ENCODE results near the gene ERFL. TPM values are rescaled to one million over a fixed set of nuclear protein-coding genes. Genes with fewer than 3 reads are reported as not detected.
A peak's percentile ranks its signal among the peaks of the same experiment; 100 is the strongest.

The ERFL gene
- total RNA-seq, 2 donors from 2014 or later, result 0.36 to 1.9 TPM

DNA sequence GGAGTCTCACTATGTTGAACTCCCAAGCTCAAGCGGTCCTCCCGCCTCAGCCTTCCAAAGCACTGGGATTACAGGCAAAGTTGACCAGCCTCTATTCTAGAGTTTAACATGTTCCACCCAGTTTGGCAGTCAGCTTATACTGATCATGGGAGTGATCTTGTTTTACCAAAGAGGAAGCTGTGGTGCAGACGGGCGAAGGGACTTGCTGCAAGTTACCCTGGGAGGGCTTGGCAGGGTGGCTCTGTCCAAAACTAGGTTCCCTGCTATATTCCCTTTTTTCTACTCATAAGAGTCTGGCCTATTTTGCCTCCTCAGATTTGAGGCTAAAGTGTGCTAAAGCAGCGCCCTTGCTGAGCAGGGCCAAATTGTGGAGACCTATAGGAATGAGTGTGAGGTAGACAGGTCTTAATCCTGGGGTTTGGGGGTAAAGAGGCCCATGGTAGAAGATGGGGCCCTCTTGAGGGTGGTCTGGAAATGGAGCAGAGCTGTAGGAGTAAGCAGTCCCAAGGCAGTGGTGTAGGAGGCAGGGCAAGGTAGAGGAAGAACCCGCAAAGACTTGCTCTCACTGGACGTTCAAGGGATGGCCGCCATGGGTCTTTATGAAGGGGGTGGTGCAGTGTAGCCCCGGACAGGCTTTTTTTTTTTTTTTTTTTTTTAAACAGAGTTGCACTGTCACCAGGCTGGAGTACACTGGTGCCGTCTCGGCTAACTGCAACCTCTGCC, 64.9 kb downstream of the ERFL start:
- intact Hi-C loops (cut with DNase I), result loop anchor here (5.0 kb wide), 1 partner anchor 94 kb away; the partner anchor contains the start of gene RABAC1
- H3K4me3 ChIP-seq, result no peak overlapping the region

GRCh38 chr19:41862445-41862986, 65.7 kb downstream of the ERFL start:
- Histone ChIP-seq H3K9me3 (no peaks in the 10 kb centered on the region), H3K36me3 (peaks cover 2 to 8% of the 10 kb centered on the region in 2 donors), H3K27ac (no peak overlapping the region), H3K4me1 (replicated peaks) (peaks cover 9% of the 10 kb centered on the region), H3K4me3 (no peak overlapping the region), H3K27me3 (replicated peaks; ENCODE audit: insufficient read depth) (no peaks in the 10 kb centered on the region)
- no peak for DNase-seq (ENCODE audit: low spot score)
- 65% methylated on average over 2 of the region's 2 CpGs for WGBS
- intact Hi-C loops (cut with DNase I), result loop anchor here (5.0 kb wide), 1 partner anchor 95 kb away; the partner anchor contains the start of gene RABAC1
- TF ChIP-seq, protein P1, sequence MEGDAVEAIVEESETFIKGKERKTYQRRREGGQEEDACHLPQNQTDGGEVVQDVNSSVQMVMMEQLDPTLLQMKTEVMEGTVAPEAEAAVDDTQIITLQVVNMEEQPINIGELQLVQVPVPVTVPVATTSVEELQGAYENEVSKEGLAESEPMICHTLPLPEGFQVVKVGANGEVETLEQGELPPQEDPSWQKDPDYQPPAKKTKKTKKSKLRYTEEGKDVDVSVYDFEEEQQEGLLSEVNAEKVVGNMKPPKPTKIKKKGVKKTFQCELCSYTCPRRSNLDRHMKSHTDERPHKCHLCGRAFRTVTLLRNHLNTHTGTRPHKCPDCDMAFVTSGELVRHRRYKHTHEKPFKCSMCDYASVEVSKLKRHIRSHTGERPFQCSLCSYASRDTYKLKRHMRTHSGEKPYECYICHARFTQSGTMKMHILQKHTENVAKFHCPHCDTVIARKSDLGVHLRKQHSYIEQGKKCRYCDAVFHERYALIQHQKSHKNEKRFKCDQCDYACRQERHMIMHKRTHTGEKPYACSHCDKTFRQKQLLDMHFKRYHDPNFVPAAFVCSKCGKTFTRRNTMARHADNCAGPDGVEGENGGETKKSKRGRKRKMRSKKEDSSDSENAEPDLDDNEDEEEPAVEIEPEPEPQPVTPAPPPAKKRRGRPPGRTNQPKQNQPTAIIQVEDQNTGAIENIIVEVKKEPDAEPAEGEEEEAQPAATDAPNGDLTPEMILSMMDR (IDR thresholded peaks at IDR 0.05), result no peak
- no peak for TF ChIP-seq POLR2A (IDR thresholded peaks at IDR 0.05)
- TF ChIP-seq POLR2AphosphoS5 (IDR thresholded peaks at IDR 0.05), result no peak

More for the DNA sequence above, 64.9 kb downstream of the ERFL start:
- Histone ChIP-seq H3K36me3 (peaks cover 2 to 13% of the 10 kb centered on the region in 2 donors), H3K27me3 (replicated peaks; ENCODE audit: insufficient read depth) (no peaks in the 10 kb centered on the region), H3K9me3 (no peaks in the 10 kb centered on the region), H3K4me1 (replicated peaks) (peaks cover 13% of the 10 kb centered on the region), H3K27ac (no peak overlapping the region)
- 79% methylated on average over 11 of the region's 11 CpGs for WGBS
- no peak for DNase-seq (ENCODE audit: low spot score)
- no peak for TF ChIP-seq POLR2A (IDR thresholded peaks at IDR 0.05)
- TF ChIP-seq, protein P1 (IDR thresholded peaks at IDR 0.05), result no peak

GRCh38 chr19:41861846-41862245, 66.4 kb downstream of the ERFL start:
- H3K27ac ChIP-seq, result no peak overlapping the region
- intact Hi-C loops (cut with DNase I), result loop anchor here (5.0 kb wide), 1 partner anchor 95 kb away; the partner anchor contains the start of gene RABAC1
- H3K27me3 ChIP-seq (replicated peaks; ENCODE audit: insufficient read depth), result no peaks in the 10 kb centered on the region
- WGBS, result 72% methylated on average over 9 of the region's 9 CpGs
- TF ChIP-seq POLR2AphosphoS5 (IDR thresholded peaks at IDR 0.05), result no peak
- TF ChIP-seq, protein P1 (IDR thresholded peaks at IDR 0.05), result no peak
- peaks cover 2 to 8% of the 10 kb centered on the region in 2 donors for H3K36me3 ChIP-seq
- no peak overlapping the region for H3K4me3 ChIP-seq
- peaks cover 9% of the 10 kb centered on the region for H3K4me1 ChIP-seq (replicated peaks)
- DNase-seq (ENCODE audit: low spot score), result no peak
- no peaks in the 10 kb centered on the region for H3K9me3 ChIP-seq

DNA sequence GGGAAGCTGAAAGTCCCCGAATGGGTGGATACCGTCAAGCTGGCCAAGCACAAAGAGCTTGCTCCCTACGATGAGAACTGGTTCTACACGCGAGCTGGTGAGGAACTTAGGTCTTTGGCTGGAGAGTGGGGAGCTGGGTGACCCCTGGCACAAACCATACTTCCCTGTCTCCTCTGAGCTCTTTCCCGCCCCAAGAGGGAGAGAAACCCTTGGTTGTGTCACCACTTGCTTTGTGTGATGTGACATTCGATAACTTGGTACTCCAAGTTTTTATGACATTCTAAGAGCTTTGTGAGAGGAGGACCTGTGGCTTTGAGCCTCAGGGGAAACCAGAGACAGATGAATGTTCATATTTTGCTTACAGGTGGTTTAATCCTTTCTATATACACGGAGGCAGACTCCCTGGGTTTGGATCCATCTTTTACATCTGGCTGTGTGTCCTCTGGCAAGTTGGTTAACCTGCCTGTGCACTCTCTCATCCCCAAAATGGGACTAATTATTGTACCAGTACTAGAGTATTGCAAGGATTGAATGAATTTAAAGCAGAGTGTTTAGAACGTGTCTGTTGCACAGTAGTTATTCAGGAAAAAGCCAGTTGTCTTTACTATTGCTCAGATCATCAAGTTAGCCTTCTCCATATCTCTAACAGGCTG, 67.0 kb downstream of the ERFL start:
- Histone ChIP-seq H3K4me1 (replicated peaks) (peaks cover 9% of the 10 kb centered on the region), H3K4me3 (peak overlapping the region; percentile 93 to 99), H3K27ac (peak overlapping the region; percentile 96), H3K27me3 (replicated peaks; ENCODE audit: insufficient read depth) (no peaks in the 10 kb centered on the region), H3K36me3 (peaks cover 2 to 8% of the 10 kb centered on the region in 2 donors), H3K9me3 (no peaks in the 10 kb centered on the region)
- TF ChIP-seq POLR2AphosphoS5 (IDR thresholded peaks at IDR 0.05) (no peak), POLR2A (IDR thresholded peaks at IDR 0.05) (no peak)
- TF ChIP-seq, protein P1 (IDR thresholded peaks at IDR 0.05), result no peak
- DNase-seq (ENCODE audit: low spot score), result no peak
- WGBS, result 26% methylated on average over 9 of the region's 9 CpGs
- intact Hi-C loops (cut with DNase I), result loop anchor here (5.0 kb wide), 1 partner anchor 96 kb away; the partner anchor contains the start of gene RABAC1

Data from prostate gland (tissue), 2 donors.